ENCODE measurements around the gene DDX24. TPM values are rescaled to one million over a fixed set of nuclear protein-coding genes. Genes with fewer than 3 reads are reported as not detected.

The DDX24 gene
- total and polyA plus RNA-seq, 9 of the 15 experiments (the other 6 are each of a cell fraction or from before 2014, with no cell fraction given): 82.4 to 175 (median 122) TPM

DNA sequence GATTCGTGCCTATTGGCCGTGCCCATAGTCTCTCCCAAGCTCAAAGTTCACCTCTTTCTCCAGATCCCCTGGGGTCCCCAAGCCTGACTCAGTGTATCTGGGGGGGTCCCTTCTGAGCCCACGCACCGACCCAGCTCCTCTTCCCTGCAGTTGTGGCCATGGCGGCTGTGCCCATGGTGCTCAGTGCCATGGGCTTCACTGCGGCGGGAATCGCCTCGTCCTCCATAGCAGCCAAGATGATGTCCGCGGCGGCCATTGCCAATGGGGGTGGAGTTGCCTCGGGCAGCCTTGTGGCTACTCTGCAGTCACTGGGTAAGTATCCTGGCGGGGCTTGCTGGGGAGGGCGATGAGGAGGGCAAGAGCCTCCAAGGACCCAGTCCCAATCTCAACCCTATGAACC lies 34.6 kb upstream of the DDX24 start (continued):
- TF ChIP-seq, protein P1, sequence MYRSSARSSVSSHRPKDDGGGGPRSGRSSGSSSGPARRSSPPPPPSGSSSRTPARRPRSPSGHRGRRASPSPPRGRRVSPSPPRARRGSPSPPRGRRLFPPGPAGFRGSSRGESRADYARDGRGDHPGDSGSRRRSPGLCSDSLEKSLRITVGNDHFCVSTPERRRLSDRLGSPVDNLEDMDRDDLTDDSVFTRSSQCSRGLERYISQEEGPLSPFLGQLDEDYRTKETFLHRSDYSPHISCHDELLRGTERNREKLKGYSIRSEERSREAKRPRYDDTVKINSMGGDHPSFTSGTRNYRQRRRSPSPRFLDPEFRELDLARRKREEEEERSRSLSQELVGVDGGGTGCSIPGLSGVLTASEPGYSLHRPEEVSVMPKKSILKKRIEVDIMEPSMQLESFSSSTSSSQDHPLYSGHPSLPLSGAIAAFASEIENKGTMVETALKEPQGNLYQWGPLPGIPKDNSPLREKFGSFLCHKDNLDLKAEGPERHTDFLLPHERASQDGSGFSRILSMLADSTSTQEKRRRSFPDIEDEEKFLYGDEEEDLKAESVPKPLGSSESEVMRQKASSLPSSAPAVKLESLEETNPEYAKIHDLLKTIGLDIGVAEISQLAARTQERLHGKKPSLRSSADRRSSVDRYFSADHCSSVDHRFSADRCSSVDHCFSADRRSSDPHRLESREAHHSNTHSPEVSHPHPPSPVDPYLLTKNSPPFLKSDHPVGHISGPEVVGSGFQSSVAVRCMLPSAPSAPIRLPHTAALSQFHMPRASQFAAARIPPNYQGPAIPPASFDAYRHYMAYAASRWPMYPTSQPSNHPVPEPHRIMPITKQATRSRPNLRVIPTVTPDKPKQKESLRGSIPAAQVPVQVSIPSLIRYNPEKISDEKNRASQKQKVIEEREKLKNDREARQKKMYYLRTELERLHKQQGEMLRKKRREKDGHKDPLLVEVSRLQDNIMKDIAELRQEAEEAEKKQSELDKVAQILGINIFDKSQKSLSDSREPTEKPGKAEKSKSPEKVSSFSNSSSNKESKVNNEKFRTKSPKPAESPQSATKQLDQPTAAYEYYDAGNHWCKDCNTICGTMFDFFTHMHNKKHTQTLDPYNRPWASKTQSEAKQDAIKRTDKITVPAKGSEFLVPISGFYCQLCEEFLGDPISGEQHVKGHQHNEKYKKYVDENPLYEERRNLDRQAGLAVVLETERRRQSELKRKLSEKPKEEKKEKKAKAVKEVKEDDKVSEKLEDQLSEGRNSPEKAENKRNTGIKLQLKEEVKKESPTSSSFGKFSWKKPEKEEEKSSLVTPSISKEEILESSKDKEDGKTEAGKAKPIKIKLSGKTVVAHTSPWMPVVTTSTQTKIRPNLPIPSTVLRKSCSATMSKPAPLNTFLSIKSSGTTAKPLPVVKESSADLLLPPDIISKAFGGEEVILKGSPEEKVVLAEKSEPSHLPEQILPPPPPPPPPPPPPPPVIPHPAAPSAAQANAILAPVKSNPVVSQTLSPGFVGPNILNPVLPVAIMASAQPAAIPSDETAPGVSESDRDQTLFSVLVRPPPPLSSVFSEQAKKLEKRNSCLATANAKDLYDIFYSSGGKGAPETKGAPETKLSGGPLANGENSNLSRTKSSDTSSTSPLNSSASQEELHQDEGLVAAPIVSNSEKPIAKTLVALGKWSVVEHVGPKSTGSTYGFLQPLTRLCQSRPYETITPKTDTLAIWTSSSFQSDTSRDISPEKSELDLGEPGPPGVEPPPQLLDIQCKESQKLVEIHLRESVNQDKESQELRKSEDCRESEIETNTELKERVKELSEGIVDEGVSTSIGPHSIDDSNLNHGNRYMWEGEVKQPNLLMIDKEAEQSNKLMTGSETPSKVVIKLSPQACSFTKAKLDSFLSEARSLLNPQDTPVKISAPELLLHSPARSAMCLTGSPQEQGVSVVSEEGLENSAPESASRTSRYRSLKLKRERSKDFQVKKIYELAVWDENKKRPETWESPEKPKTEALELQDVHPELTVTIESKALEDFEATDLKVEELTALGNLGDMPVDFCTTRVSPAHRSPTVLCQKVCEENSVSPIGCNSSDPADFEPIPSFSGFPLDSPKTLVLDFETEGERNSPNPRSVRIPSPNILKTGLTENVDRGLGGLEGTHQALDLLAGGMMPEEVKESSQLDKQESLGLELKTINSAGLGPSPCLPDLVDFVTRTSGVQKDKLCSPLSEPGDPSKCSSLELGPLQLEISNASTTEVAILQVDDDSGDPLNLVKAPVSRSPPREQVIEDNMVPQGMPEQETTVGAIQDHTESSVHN (IDR thresholded peaks at IDR 0.05; ENCODE audit: borderline replicate concordance in 1 of 2, low read depth in 1 of 2): no peak
- TF ChIP-seq ZFP91 (CRISPR knock-in tag; IDR thresholded peaks at IDR 0.05) (no peak), ATF7 (IDR thresholded peaks at IDR 0.05) (no peak)
